Dedifferentiated amniotic fluid mesenchymal stem cell (primary cell): ENCODE data around the gene LCE1F.

Experiments
- DNase-seq: peaks from one replicate; pipeline ENCODE4 v3.0.0-alpha.2; 2016; ENCODE audit errors: extremely low spot score

LCE1F gene

GRCh38 chr1:152776361-152776760 lies 1.4 kb downstream of the LCE1F start:
- no peak for DNase-seq

- no peak for DNase-seq
These were observed 2.7 kb downstream of the LCE1F start for GRCh38 chr1:152777510-152778137.

- no peak for DNase-seq
These were observed 8.2 kb downstream of the LCE1F start for GRCh38 chr1:152783095-152783494.

- no peak for DNase-seq
These were observed 11.1 kb downstream of the LCE1F start, which contains the start of gene LCE1E for GRCh38 chr1:152786077-152786476. Gene LCE1E, plus strand, starts transcription at chr1:152786257. Its CDS starts 1,043 bp downstream, at chr1:152787300.

GRCh38 chr1:152795686-152796085 lies 20.7 kb downstream of the LCE1F start:
- no peak for DNase-seq

- DNase-seq = no peak
These were observed 21.5 kb downstream of the LCE1F start, which contains the start of gene LCE1D for GRCh38 chr1:152796421-152796820. Gene LCE1D, plus strand, starts transcription at chr1:152796721. Its CDS starts 1,074 bp downstream, at chr1:152797795.

- no peak for DNase-seq
These were observed 26.4 kb downstream of the LCE1F start for GRCh38 chr1:152801333-152801732.

GRCh38 chr1:152806576-152806975 lies 31.6 kb downstream of the LCE1F start, which contains the start of gene LCE1C:
Gene LCE1C, minus strand, starts transcription at chr1:152806651. Its CDS starts 1,173 bp downstream, at chr1:152805478.
- DNase-seq = no peak

GRCh38 chr1:152811050-152811449 lies 36.1 kb downstream of the LCE1F start:
- no peak for DNase-seq

- no peak for DNase-seq
These were observed 36.7 kb downstream of the LCE1F start, which contains the start of gene LCE1B for GRCh38 chr1:152811671-152812070. Gene LCE1B, plus strand, starts transcription at chr1:152811971. Its CDS starts 476 bp downstream, at chr1:152812447.

GRCh38 chr1:152817309-152817708 lies 42.4 kb downstream of the LCE1F start:
- DNase-seq = no peak

GRCh38 chr1:152823294-152823693 lies 48.4 kb downstream of the LCE1F start:
- no peak for DNase-seq

- DNase-seq = no peak
These were observed 50.0 kb downstream of the LCE1F start for GRCh38 chr1:152824964-152825363.
